ENCODE measurements around the gene VPS13C.

Gene VPS13C

GRCh38 chr15:61818801-61819200 is 241.4 kb downstream of the VPS13C start:
- Histone ChIP-seq H3K4ac (ENCODE audit: low read length) (no peak overlapping the region), H3K79me1 (ENCODE audit: low read depth, low read length) (no peaks in the 10 kb centered on the region), H4K8ac (ENCODE audit: low read depth, low read length) (no peak overlapping the region), H3K36me3 (replicated peaks in 1 of 2; ENCODE audit: control insufficient read depth in 2 of 2, insufficient read depth in 2 of 2, low read length in 2 of 2) (no peaks in the 10 kb centered on the region), H3K4me1 (ENCODE audit: control insufficient read depth in 2 of 2, insufficient read depth in 1 of 2, low read depth in 1 of 2, low read length in 2 of 2) (no peaks in the 10 kb centered on the region), H2BK120ac (ENCODE audit: low read depth, low read length) (no peak overlapping the region), H3K4me3 (ENCODE audit: low read length in 2 of 2) (no peak overlapping the region), H3K9ac (ENCODE audit: low read depth, low read length, poor library complexity) (no peak overlapping the region), H3K9me3 (replicated peaks in 1 of 2; ENCODE audit: control insufficient read depth in 2 of 2, insufficient read depth in 1 of 2, low read depth in 1 of 2, low read length in 2 of 2) (no peaks in the 10 kb centered on the region), H3K27me3 (ENCODE audit: control insufficient read depth in 3 of 3, insufficient read depth in 3 of 3, low read depth in 1 of 3, low read length in 3 of 3) (no peaks in the 10 kb centered on the region), H2BK15ac (ENCODE audit: low read length) (no peak overlapping the region), H3K27ac (replicated peaks; ENCODE audit: low read length) (no peak overlapping the region), H3K23ac (ENCODE audit: low read depth, low read length, poor library complexity) (no peak overlapping the region), H4K91ac (ENCODE audit: low read depth, low read length, poor library complexity) (no peak overlapping the region), H3K18ac (ENCODE audit: low read length) (no peak overlapping the region), H2BK5ac (ENCODE audit: low read length) (no peak overlapping the region), H2AFZ (ENCODE audit: low read length) (no peak overlapping the region), H2BK12ac (ENCODE audit: low read length) (no peak overlapping the region), H2AK5ac (ENCODE audit: low read depth, low read length) (no peak overlapping the region), H3K14ac (ENCODE audit: low read length) (no peak overlapping the region), H3K4me2 (ENCODE audit: insufficient read depth, low read length, poor library complexity, severe bottlenecking) (no peak overlapping the region)
- DNase-seq (ENCODE audit: low spot score) = no peak
- WGBS, 2 donors (ENCODE audit: extremely low coverage in 2 of 2, insufficient read length in 2 of 2, insufficient replicate concordance in 1 of 2) = no CpG with 5 or more reads among the region's 2 CpGs

- H3K4me1 ChIP-seq (ENCODE audit: control insufficient read depth in 2 of 2, insufficient read depth in 1 of 2, low read depth in 1 of 2, low read length in 2 of 2) = no peaks in the 10 kb centered on the region
- no peak overlapping the region for H4K91ac ChIP-seq (ENCODE audit: low read depth, low read length, poor library complexity)
- no peaks in the 10 kb centered on the region for H3K9me3 ChIP-seq (replicated peaks in 1 of 2; ENCODE audit: control insufficient read depth in 2 of 2, insufficient read depth in 1 of 2, low read depth in 1 of 2, low read length in 2 of 2)
- no peak overlapping the region for H3K4ac ChIP-seq (ENCODE audit: low read length)
- H3K27me3 ChIP-seq (ENCODE audit: control insufficient read depth in 3 of 3, insufficient read depth in 3 of 3, low read depth in 1 of 3, low read length in 3 of 3) = no peaks in the 10 kb centered on the region
- H3K18ac ChIP-seq (ENCODE audit: low read length) = peak overlapping the region; percentile 45
- no peak overlapping the region for H3K23ac ChIP-seq (ENCODE audit: low read depth, low read length, poor library complexity)
- WGBS, 2 donors (ENCODE audit: extremely low coverage in 2 of 2, insufficient read length in 2 of 2, insufficient replicate concordance in 1 of 2) = no CpG with 5 or more reads among the region's 7 CpGs
- no peak overlapping the region for H2BK12ac ChIP-seq (ENCODE audit: low read length)
- no peak overlapping the region for H2AFZ ChIP-seq (ENCODE audit: low read length)
- H3K36me3 ChIP-seq (replicated peaks in 1 of 2; ENCODE audit: control insufficient read depth in 2 of 2, insufficient read depth in 2 of 2, low read length in 2 of 2) = no peaks in the 10 kb centered on the region
- no peak overlapping the region for H2BK5ac ChIP-seq (ENCODE audit: low read length)
- no peak overlapping the region for H3K14ac ChIP-seq (ENCODE audit: low read length)
- H2AK5ac ChIP-seq (ENCODE audit: low read depth, low read length) = no peak overlapping the region
- no peak overlapping the region for H3K27ac ChIP-seq (replicated peaks; ENCODE audit: low read length)
- DNase-seq (ENCODE audit: low spot score) = no peak
- H3K4me3 ChIP-seq (ENCODE audit: low read length in 2 of 2) = no peak overlapping the region
- no peak overlapping the region for H3K9ac ChIP-seq (ENCODE audit: low read depth, low read length, poor library complexity)
- H3K4me2 ChIP-seq (ENCODE audit: insufficient read depth, low read length, poor library complexity, severe bottlenecking) = no peak overlapping the region
- no peak overlapping the region for H4K8ac ChIP-seq (ENCODE audit: low read depth, low read length)
- H3K79me1 ChIP-seq (ENCODE audit: low read depth, low read length) = no peaks in the 10 kb centered on the region
- no peak overlapping the region for H2BK15ac ChIP-seq (ENCODE audit: low read length)
- H2BK120ac ChIP-seq (ENCODE audit: low read depth, low read length) = no peak overlapping the region
These were observed 243.4 kb downstream of the VPS13C start for GRCh38 chr15:61816856-61817255.

- Histone ChIP-seq H3K27me3 (ENCODE audit: control insufficient read depth in 3 of 3, insufficient read depth in 3 of 3, low read depth in 1 of 3, low read length in 3 of 3) (no peaks in the 10 kb centered on the region), H3K4me2 (ENCODE audit: insufficient read depth, low read length, poor library complexity, severe bottlenecking) (no peak overlapping the region), H4K8ac (ENCODE audit: low read depth, low read length) (no peak overlapping the region), H2AFZ (ENCODE audit: low read length) (no peak overlapping the region), H3K79me1 (ENCODE audit: low read depth, low read length) (no peaks in the 10 kb centered on the region), H3K23ac (ENCODE audit: low read depth, low read length, poor library complexity) (no peak overlapping the region), H3K4me3 (ENCODE audit: low read length in 2 of 2) (no peak overlapping the region), H2AK5ac (ENCODE audit: low read depth, low read length) (no peak overlapping the region), H3K14ac (ENCODE audit: low read length) (no peak overlapping the region), H3K18ac (ENCODE audit: low read length) (no peak overlapping the region), H2BK15ac (ENCODE audit: low read length) (no peak overlapping the region), H4K91ac (ENCODE audit: low read depth, low read length, poor library complexity) (no peak overlapping the region), H3K36me3 (replicated peaks in 1 of 2; ENCODE audit: control insufficient read depth in 2 of 2, insufficient read depth in 2 of 2, low read length in 2 of 2) (no peaks in the 10 kb centered on the region), H2BK5ac (ENCODE audit: low read length) (no peak overlapping the region), H3K4me1 (ENCODE audit: control insufficient read depth in 2 of 2, insufficient read depth in 1 of 2, low read depth in 1 of 2, low read length in 2 of 2) (no peaks in the 10 kb centered on the region), H3K4ac (ENCODE audit: low read length) (no peak overlapping the region), H2BK120ac (ENCODE audit: low read depth, low read length) (no peak overlapping the region), H2BK12ac (ENCODE audit: low read length) (no peak overlapping the region), H3K27ac (replicated peaks; ENCODE audit: low read length) (no peak overlapping the region), H3K9ac (ENCODE audit: low read depth, low read length, poor library complexity) (no peak overlapping the region), H3K9me3 (replicated peaks in 1 of 2; ENCODE audit: control insufficient read depth in 2 of 2, insufficient read depth in 1 of 2, low read depth in 1 of 2, low read length in 2 of 2) (no peaks in the 10 kb centered on the region)
- DNase-seq (ENCODE audit: low spot score) = no peak
- WGBS, 2 donors (ENCODE audit: extremely low coverage in 2 of 2, insufficient read length in 2 of 2, insufficient replicate concordance in 1 of 2) = no CpG with 5 or more reads among the region's 12 CpGs
These were observed 244.7 kb downstream of the VPS13C start for GRCh38 chr15:61815356-61816083.

GRCh38 chr15:61812476-61812875 is 247.8 kb downstream of the VPS13C start:
- no peak for DNase-seq (ENCODE audit: low spot score)
- Histone ChIP-seq H3K79me1 (ENCODE audit: low read depth, low read length) (no peaks in the 10 kb centered on the region), H2BK15ac (ENCODE audit: low read length) (no peak overlapping the region), H3K14ac (ENCODE audit: low read length) (no peak overlapping the region), H4K8ac (ENCODE audit: low read depth, low read length) (no peak overlapping the region), H4K91ac (ENCODE audit: low read depth, low read length, poor library complexity) (no peak overlapping the region), H3K18ac (ENCODE audit: low read length) (no peak overlapping the region), H3K27me3 (ENCODE audit: control insufficient read depth in 3 of 3, insufficient read depth in 3 of 3, low read depth in 1 of 3, low read length in 3 of 3) (no peaks in the 10 kb centered on the region), H2BK12ac (ENCODE audit: low read length) (no peak overlapping the region), H3K36me3 (replicated peaks in 1 of 2; ENCODE audit: control insufficient read depth in 2 of 2, insufficient read depth in 2 of 2, low read length in 2 of 2) (no peaks in the 10 kb centered on the region), H3K4me1 (ENCODE audit: control insufficient read depth in 2 of 2, insufficient read depth in 1 of 2, low read depth in 1 of 2, low read length in 2 of 2) (no peaks in the 10 kb centered on the region), H3K27ac (replicated peaks; ENCODE audit: low read length) (no peak overlapping the region), H2BK120ac (ENCODE audit: low read depth, low read length) (no peak overlapping the region), H2BK5ac (ENCODE audit: low read length) (no peak overlapping the region), H3K4me3 (ENCODE audit: low read length in 2 of 2) (no peak overlapping the region), H2AK5ac (ENCODE audit: low read depth, low read length) (no peak overlapping the region), H3K9me3 (replicated peaks in 1 of 2; ENCODE audit: control insufficient read depth in 2 of 2, insufficient read depth in 1 of 2, low read depth in 1 of 2, low read length in 2 of 2) (no peaks in the 10 kb centered on the region), H3K9ac (ENCODE audit: low read depth, low read length, poor library complexity) (no peak overlapping the region), H3K4me2 (ENCODE audit: insufficient read depth, low read length, poor library complexity, severe bottlenecking) (no peak overlapping the region), H3K23ac (ENCODE audit: low read depth, low read length, poor library complexity) (no peak overlapping the region), H3K4ac (ENCODE audit: low read length) (no peak overlapping the region), H2AFZ (ENCODE audit: low read length) (no peak overlapping the region)
- no CpG with 5 or more reads among the region's 6 CpGs for WGBS, 2 donors (ENCODE audit: extremely low coverage in 2 of 2, insufficient read length in 2 of 2, insufficient replicate concordance in 1 of 2)
